Endothelial cell of umbilical vein (primary cell): ENCODE results near the gene DNAH10. TPM values are rescaled to one million over a fixed set of nuclear protein-coding genes. Genes with fewer than 3 reads are reported as not detected.

Experiments
- BruUV-seq: library from RNA; stranded (reverse); fragments of 400-500 nt; replicated peaks from 2 replicates; lab custom pipeline; 2021; lab: Mats Ljungman, UMichigan
- CTCF ChIA-PET: fragments of 300-600, 350-600 bp; sonication (Branson Sonifier 250); formaldehyde crosslinking; loops from one replicate; lab custom pipeline; 2021; ENCODE audit warnings: antibody characterized with exemption, inconsistent platforms; lab: Charles Lee
- POLR2A ChIA-PET: fragments of 300-600, 350-600 bp; sonication (Branson Sonifier 250); formaldehyde crosslinking; loops from one replicate; lab custom pipeline; 2021; ENCODE audit warnings: antibody characterized with exemption, inconsistent platforms; lab: Charles Lee
- DNase-seq: peaks from one replicate; pipeline ENCODE4 v3.0.0-alpha.2; 2011; ENCODE audit warnings: low read depth, low spot score
- FAIRE-seq: peaks from 2 replicates; lab custom pipeline; 2011; peaks lifted over from hg19 to GRCh38; lab: Jason Lieb, UNC
- H2AFZ ChIP-seq: 2 replicates; pipeline ENCODE4 v1.6.0; 2012; ENCODE audit warnings: low read depth, low read length, control low read depth, inconsistent platforms
- H3K27ac ChIP-seq: 2 replicates; pipeline ENCODE4 v1.5.1; 2011; ENCODE audit warnings: low read depth, mild to moderate bottlenecking, control low read depth, low read length, moderate library complexity; ENCODE audit not compliant: insufficient read depth
- H3K27me3 ChIP-seq, 2 experiments: 2 replicates each; pipeline versions ENCODE4 v1.6.0 to v1.6.1; 2011; ENCODE audit warnings: low read length in 2 of 2, mixed read lengths in 1 of 2; ENCODE audit not compliant: control insufficient read depth in 2 of 2, insufficient read depth in 2 of 2
- H3K36me3 ChIP-seq, 2 experiments: 2 replicates in 1 of 2; 3 replicates in 1 of 2; pipeline ENCODE4 v1.5.1; 2011; ENCODE audit warnings: low read length in 2 of 2, mild to moderate bottlenecking in 1 of 2, moderate library complexity in 1 of 2; ENCODE audit not compliant: control insufficient read depth in 2 of 2, insufficient read depth in 2 of 2; ENCODE audit errors: extremely low read depth in 1 of 2
- H3K4me1 ChIP-seq: 3 replicates; pipeline ENCODE4 v1.5.1; 2011; ENCODE audit warnings: mild to moderate bottlenecking, low read length; ENCODE audit not compliant: control insufficient read depth, insufficient read depth; ENCODE audit errors: extremely low read depth
- H3K4me2 ChIP-seq: 2 replicates; pipeline ENCODE4 v1.6.1; 2011; ENCODE audit warnings: low read length, control low read depth, mixed read lengths; ENCODE audit not compliant: insufficient read depth
- H3K4me3 ChIP-seq, 3 experiments: fragments of 200-600 bp in 1 of 3; sonication (generic), shearing (Covaris generic) in 1 of 3; replicated peaks in 1 of 3; 2 replicates each; pipeline ENCODE4 v1.5.1; 2011 to 2016; ENCODE audit warnings: control low read depth in 3 of 3, low read length in 3 of 3, mild to moderate bottlenecking in 2 of 3, inconsistent platforms in 1 of 3, low read depth in 1 of 3, moderate library complexity in 1 of 3; ENCODE audit not compliant: insufficient read depth in 1 of 3
- H3K79me2 ChIP-seq: 2 replicates; pipeline ENCODE4 v1.6.0; 2012; ENCODE audit warnings: low read length, inconsistent platforms; ENCODE audit not compliant: control insufficient read depth, insufficient read depth
- H3K9ac ChIP-seq: replicated peaks from 2 replicates; pipeline ENCODE3; 2011; ENCODE audit warnings: low read length, control low read depth; ENCODE audit not compliant: insufficient read depth; ENCODE audit errors: extremely low read depth
- H3K9me1 ChIP-seq: replicated peaks from 3 replicates; pipeline ENCODE4 v1.6.0; 2011; ENCODE audit warnings: mild to moderate bottlenecking, low read length; ENCODE audit not compliant: control insufficient read depth, insufficient read depth; ENCODE audit errors: extremely low read depth
- H3K9me3 ChIP-seq: replicated peaks from 2 replicates; pipeline ENCODE4 v1.5.1; 2012; ENCODE audit warnings: low read length, inconsistent platforms; ENCODE audit not compliant: control insufficient read depth, insufficient read depth
- H4K20me1 ChIP-seq: replicated peaks from 2 replicates; pipeline ENCODE3; 2011; ENCODE audit warnings: mild to moderate bottlenecking, low read length; ENCODE audit not compliant: control insufficient read depth, insufficient read depth; ENCODE audit errors: extremely low read depth
- CTCF ChIP-seq, 2 donors: IDR thresholded peaks; 1 replicate in 1 of 2; 2 replicates in 1 of 2; pipeline ENCODE4 v1.5.1; 2011; ENCODE audit warnings: low read length in 2 of 2, mild to moderate bottlenecking in 2 of 2, moderate library complexity in 2 of 2, control low read depth in 1 of 2, inconsistent platforms in 1 of 2, low read depth in 1 of 2; ENCODE audit not compliant: insufficient read depth in 1 of 2; ENCODE audit errors: extremely low read depth in 1 of 2
- EZH2 ChIP-seq: IDR thresholded peaks from 2 replicates; pipeline ENCODE4 v1.6.1; 2012; ENCODE audit warnings: borderline replicate concordance, low read depth, mild to moderate bottlenecking, moderate library complexity, low read length, inconsistent platforms; ENCODE audit not compliant: severe bottlenecking
- FOS ChIP-seq: IDR thresholded peaks from 2 replicates; pipeline ENCODE4 v1.6.1; 2011; ENCODE audit warnings: mild to moderate bottlenecking, low read length, moderate library complexity, borderline replicate concordance; ENCODE audit not compliant: insufficient read depth
- GATA2 ChIP-seq: IDR thresholded peaks from 2 replicates; pipeline ENCODE4 v1.7.0; 2011; ENCODE audit warnings: low read depth, mild to moderate bottlenecking, moderate library complexity, mixed read lengths, low read length; ENCODE audit not compliant: insufficient read length, insufficient read depth
- JUN ChIP-seq: IDR thresholded peaks from 2 replicates; pipeline ENCODE4 v1.6.1; 2011; ENCODE audit warnings: borderline replicate concordance, low read depth; ENCODE audit not compliant: insufficient read length, insufficient read depth
- MAX ChIP-seq: IDR thresholded peaks from 2 replicates; pipeline ENCODE4 v1.6.1; 2011; ENCODE audit not compliant: insufficient read depth, insufficient read length
- MYC ChIP-seq: IDR thresholded peaks from one replicate; pipeline ENCODE4 v1.6.1; 2011; ENCODE audit warnings: mild to moderate bottlenecking, low read depth, low read length
- POLR2A ChIP-seq: IDR thresholded peaks from 2 replicates; pipeline ENCODE4 v1.6.1; 2012; ENCODE audit warnings: low read depth, mild to moderate bottlenecking, control low read depth, low read length
- POLR2AphosphoS5 ChIP-seq: IDR thresholded peaks from 2 replicates; pipeline ENCODE4 v1.6.1; 2012; ENCODE audit warnings: low read depth, mild to moderate bottlenecking, control low read depth, low read length, moderate library complexity; ENCODE audit not compliant: insufficient read depth
- dilution Hi-C: fragments of 300-500 bp; cut with MboI; formaldehyde crosslinking; loops from one replicate; pipeline ENCODE4 v1.15.0; 2019; ENCODE audit warnings: low sequenced_read_pairs; ENCODE audit not compliant: extremely low pct_ligation_motif_present
- intact Hi-C: fragments of 100-400 bp; cut with micrococcal nuclease; formaldehyde crosslinking; loops from one replicate; pipeline ENCODE4 v1.10.0; 2022
- polyA plus RNA-seq, 4 experiments: library from polyadenylated mRNA; depleted of rRNA in 3 of 4; stranded (reverse) in 3 of 4; unstranded in 1 of 4; fragments of >200 nt; gene quantifications; 2 replicates each; pipeline versions ENCODE4 v1.2.1 to v1.2.3, GENCODE V29; 2011 to 2012; ENCODE audit warnings: missing spikeins in 1 of 4
- total RNA-seq: library from RNA; stranded (reverse); gene quantifications from 2 replicates; pipeline ENCODE4 v1.2.3, GENCODE V29; 2021

Gene DNAH10
- total and polyA plus RNA-seq, 2 donors (not counting 3 experiments of a cell fraction or from before 2014, with no cell fraction given), result 0.04 to 0.31 TPM

- DNase-seq (no peak), FAIRE-seq (no peak)
- Histone ChIP-seq H3K4me2 (no peak overlapping the region), H4K20me1 (no peaks in the 10 kb centered on the region), H3K9me1 (no peaks in the 10 kb centered on the region), H3K79me2 (no peaks in the 10 kb centered on the region), H3K27ac (no peak overlapping the region), H3K4me1 (no peaks in the 10 kb centered on the region), H3K27me3 (no peaks in the 10 kb centered on the region), H2AFZ (no peak overlapping the region), H3K36me3 (no peaks in the 10 kb centered on the region), H3K9me3 (no peaks in the 10 kb centered on the region), H3K9ac (no peak overlapping the region), H3K4me3 (no peak overlapping the region)
- BruUV-seq, result no TSS peak
- intact Hi-C loops, result no loop called here
- ChIA-PET CTCF (no interaction called here), POLR2A (no interaction called here)
- dilution Hi-C loops, result no loop called here
- TF ChIP-seq POLR2A (no peak), GATA2 (no peak), MAX (no peak)
These were observed 85.8 kb downstream of the DNAH10 start for GRCh38 chr12:123847876-123848275.

GRCh38 chr12:123849517-123849916 is 87.4 kb downstream of the DNAH10 start:
- ChIA-PET CTCF (no interaction called here), POLR2A (no interaction called here)
- TF ChIP-seq JUN (no peak), EZH2 (no peak), GATA2 (no peak), CTCF (IDR thresholded peaks at IDR 0.05; ENCODE audit: extremely low read depth in 1 of 2, insufficient read depth in 1 of 2, low read depth in 1 of 2, low read length in 2 of 2) (no peak), FOS (no peak), MYC (no peak), POLR2AphosphoS5 (no peak), MAX (no peak), POLR2A (no peak)
- no peak overlapping the region for H3K27ac ChIP-seq
- no peak overlapping the region for H3K4me3 ChIP-seq
- FAIRE-seq (no peak), DNase-seq (no peak)
- no TSS peak for BruUV-seq
- no peak overlapping the region for H3K4me2 ChIP-seq
- no peaks in the 10 kb centered on the region for H3K4me1 ChIP-seq
- H3K36me3 ChIP-seq, result no peaks in the 10 kb centered on the region
- H4K20me1 ChIP-seq, result no peaks in the 10 kb centered on the region
- H3K9me1 ChIP-seq, result no peaks in the 10 kb centered on the region
- H2AFZ ChIP-seq, result no peak overlapping the region
- H3K9me3 ChIP-seq, result no peaks in the 10 kb centered on the region
- intact Hi-C loops, result no loop called here
- H3K27me3 ChIP-seq, result peaks cover 0 to 2% of the 10 kb centered on the region in 2 experiments
- dilution Hi-C loops, result no loop called here
- no peaks in the 10 kb centered on the region for H3K79me2 ChIP-seq
- no peak overlapping the region for H3K9ac ChIP-seq
